CD4-positive, alpha-beta T cell treated with Interferon gamma for 1 hour (primary cell): ENCODE results near the gene AP4E1.
"Not testable (repeated sequence)": the region's sequence is repeated elsewhere in the genome, so short reads cannot be mapped to it uniquely, and the experiment has no call there.

Source experiments
- DNase-seq: peaks from one replicate; pipeline ENCODE4 v3.0.0-alpha.2; 2020

AP4E1 gene

DNA sequence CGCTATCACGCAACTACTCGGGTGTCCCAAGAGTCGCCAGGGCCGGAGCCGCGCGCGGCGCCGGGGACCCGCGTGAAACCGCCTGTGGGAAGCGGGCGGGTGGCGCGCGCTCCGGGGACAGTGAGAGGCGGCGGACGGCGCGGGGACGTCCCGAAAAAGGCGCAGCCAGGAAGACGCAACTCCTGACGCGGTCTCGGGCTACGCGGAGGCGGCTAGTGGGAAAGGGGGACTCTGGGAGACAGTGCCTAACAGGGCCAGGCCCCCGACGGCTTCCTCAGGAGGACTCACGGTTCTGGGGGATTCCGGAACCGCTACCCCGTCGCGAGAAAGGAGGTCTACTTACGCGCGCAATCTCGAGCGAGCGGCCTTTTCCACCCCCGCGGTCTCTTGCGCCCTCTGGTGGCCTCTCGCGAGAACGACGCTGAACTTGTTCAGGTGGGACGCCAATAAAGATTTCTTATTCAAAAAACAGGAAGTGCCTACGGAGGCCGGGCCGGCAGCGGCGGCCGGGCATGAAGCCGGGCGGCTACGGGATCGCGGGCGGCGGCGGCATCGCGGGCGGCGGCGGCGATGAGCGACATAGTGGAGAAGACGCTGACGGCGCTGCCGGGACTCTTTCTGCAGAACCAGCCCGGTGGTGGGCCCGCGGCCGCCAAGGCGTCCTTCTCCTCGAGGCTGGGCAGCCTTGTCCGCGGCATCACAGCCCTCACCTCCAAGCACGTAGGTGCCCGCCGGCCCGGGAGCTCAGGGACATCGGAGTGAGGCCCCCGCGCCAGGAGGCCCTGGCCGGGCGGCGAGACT, at the start of gene AP4E1:
Gene AP4E1, plus strand, starts transcription at position 475 of the 801 bp plus-strand sequence. Its CDS starts 96 bp downstream, at position 571.
- peak; percentile 93 for DNase-seq

DNA sequence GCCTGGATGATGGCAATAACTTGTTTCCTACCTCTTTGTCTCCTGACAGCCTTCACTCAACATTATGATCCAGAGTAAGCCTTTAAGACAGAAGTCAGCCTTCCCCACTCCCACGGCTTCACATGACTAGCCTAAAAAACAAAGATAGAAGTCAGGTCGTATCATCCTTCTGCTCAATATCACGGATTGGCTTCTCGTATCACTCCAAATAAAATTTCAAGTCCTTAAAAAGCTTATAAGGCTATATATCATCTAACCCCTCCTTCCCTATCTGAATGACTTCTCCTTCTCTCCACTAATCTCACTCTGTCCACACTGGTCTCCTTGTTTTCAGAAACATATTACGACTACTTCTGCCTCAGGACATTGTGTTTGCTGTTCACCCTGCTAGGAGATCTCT, 47.7 kb upstream of the AP4E1 start:
- no peak for DNase-seq

DNA sequence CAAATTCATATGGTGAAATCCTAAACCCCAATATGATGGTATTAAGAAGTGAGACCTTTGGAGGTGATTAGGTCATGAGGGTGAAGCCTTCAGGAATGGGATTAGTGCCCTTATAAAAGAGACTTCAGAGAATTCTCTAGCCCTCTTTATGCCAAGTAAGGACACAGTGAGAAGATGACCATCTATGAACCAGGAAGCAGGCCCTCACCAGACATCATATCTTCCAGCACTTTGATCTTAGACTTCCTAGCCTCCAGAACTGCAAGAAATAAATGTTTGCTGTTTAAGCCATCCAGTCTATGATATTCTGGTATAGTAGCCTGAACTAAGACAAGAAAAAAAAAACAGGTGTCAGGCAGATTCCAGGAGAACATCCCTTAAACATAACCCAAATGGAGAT, 45.9 kb upstream of the AP4E1 start:
- no peak for DNase-seq

DNA sequence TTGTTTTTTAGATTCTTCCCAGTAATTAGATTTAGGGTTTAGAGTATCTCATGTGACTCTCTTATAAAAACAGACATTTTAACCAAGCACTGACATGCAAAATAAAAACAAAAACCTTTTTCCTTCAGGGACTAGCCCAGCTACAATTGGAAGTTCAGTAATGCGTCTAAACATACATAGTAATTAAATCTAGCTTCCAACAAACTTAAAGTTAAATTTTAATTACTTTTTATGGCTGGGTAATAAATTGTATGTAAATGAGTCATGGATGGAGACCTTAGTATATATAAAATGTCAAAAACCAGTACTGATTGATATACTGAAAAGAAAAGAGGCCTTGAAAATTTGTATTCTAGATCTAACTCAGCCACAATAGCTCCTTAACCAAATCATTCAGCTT, 43.6 kb upstream of the AP4E1 start:
- no peak for DNase-seq

DNA sequence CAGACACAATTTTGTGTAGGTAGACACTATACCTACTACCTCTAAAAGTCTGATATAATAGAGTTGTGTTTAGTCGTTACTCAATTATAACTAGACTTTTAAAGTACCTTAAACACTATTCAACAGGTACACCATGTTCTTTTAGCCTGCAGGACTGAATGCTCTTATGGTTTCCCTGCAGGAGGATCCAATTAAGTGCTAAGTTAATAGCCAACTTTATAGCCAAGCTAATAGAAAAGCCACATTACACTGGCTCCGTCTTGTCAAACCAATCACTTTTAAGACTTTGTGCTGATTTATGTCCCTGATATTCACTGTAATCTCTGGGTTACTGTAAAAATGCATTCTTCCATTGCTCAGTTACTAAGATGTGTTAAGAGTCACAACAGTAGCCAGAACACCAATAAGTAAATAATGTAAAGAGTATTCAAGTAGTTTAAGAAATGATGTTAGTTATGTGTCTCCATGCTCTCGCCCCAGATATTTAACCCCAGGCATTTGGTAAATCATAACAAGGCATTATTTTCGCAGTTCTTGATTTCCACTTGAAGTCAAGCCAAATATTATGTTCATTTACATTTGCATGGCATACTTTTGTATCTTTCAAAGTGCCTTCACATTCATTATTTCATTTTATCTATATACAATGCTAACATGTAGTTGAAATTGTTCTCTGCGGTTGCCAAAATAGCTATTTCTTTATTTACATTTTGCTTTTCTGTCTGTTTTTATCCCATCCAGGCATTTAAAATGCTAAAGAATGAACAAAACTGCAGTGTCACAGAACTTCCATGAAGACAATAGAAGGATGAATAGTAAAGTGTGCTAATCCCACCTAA, 42.7 kb upstream of the AP4E1 start:
- DNase-seq: no peak

DNA sequence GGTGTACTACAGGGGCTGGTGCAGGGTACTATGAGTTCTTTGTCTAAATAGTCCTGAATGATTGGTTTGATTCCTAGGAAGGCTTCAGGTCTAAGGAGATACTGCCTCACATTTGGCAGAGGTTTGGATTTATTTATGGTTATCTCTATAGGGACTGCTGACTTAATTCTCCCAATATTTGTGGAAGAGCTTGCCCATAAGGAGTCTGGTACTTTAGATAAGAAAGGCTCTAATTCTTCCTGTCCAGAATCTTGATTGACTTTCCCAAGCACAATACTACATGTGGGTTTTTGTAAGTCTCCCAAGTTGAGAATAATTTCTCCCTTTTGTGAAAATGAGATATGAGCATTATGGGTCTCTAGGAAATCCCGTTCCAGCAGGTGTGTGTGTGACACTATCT, 36.7 kb upstream of the AP4E1 start:
- DNase-seq: no peak

DNA sequence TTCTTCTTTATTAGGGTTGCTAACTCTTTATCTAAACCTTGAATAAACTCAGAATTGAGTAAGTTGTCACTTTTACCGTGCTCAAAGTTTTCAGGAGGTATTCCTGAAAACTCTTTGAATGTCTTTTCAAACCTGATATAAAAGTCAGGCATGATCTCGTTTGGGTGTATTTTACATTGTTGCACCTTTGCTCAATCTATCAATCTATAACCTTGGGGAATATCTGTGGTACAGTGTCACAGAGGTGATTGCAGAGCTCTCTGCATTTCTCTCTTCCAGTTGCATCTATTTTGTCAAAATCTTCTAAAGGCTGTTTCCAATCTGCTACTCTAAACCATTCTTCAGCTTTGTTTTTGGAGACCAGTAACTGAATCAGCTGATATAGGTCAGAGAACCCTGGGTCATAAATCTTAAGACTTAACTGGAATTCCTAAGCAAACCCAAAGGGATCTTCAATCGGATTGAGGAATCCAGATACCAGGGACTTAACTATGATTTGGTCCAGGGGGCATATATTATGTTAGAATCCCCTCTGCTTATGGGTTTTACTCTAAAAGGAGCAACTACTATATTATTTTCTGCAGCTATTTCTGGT, 35.6 kb upstream of the AP4E1 start:
- DNase-seq: no peak

DNA sequence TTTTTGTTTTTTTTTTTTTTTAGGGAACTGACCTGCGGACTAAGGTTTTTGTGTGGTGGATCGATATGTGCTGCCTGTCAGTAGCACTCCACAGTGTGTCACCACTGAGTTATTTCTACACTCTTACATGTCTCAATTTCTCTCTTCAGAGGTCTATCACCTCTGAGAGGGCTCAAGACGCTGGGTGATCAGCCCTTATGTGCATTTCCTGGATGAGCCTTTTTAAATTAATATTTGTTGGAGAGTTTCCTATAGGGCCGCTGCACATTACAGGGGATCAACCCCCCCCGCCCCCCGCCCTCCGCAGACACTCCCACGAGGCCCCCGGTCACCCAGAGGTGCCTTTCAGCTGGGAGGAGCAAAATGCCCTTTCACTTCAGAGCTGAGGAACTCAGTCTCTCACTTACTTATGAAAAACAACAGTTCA, 34.5 kb upstream of the AP4E1 start:
- DNase-seq: no peak

DNA sequence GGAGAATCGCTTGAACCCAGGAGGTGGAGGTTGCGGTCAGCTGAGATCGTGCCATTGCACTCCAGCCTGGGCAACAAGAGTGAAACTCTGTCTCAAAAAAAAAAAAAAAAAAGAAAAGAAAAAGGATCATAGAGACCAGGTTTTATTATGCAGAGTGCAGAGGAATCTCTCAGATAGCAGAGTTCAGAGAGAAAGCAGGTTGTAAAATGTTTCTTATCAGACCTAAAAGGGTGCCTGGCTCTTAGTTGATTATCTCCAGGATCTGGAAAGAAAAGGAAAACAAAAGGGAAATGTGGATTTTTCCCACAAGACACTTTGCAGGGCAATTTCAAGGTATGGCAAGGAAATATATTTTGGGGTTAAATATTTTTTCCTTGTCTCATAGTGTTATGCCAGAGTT, 33.2 kb upstream of the AP4E1 start:
- DNase-seq: not testable (repeated sequence)

DNA sequence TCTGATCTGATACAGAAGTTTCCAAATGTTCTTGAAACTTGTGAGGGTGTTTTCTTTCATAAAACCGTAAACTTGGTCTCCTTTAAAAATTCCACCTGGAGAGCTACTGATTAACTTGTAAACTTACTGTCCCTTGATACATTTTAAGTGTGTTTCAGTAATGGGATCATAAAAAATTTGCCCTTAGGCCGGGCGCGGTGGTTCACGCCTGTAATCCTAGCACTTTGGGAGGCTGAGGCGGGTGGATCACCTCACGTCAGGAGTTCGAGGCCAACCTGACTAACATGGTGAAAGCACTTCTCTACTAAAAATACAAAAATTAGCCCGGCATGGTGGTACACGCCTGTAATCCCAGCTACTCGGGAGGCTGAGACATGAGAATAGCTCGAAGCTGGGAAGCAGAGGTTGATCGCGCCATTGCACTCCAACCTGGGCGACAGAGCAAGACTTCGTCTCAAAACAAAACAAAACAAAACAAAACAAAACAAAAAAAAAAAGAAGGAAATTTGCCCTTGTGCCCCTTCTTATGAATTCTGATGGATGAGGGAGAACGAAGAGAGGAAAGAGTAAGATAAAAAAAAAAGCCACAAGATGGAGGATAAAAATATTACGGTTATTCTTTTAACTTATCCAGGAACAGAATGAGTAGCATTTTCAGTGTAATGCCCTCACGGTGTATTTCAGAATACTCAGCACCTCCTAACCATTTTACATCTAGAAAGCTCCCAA, 32.1 kb upstream of the AP4E1 start:
- no peak for DNase-seq

DNA sequence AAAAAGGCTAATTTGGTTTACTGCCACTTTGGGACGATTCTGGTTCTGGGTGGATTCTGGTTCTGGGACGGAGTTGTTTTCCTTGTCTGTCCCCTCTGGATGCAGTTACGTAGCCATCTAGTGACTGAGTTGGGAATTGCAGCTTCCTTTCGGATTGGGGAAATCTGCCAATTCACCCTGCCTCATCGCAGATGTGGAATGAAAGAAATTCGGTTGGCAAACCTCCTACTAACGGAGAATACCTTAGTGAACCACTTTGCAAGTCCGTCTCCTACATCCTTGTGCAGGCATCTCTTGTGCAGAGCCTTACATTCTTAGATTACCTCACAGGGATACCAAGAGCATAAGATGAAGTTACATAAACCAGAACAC, 31.5 kb upstream of the AP4E1 start:
- peak; percentile 54 for DNase-seq

DNA sequence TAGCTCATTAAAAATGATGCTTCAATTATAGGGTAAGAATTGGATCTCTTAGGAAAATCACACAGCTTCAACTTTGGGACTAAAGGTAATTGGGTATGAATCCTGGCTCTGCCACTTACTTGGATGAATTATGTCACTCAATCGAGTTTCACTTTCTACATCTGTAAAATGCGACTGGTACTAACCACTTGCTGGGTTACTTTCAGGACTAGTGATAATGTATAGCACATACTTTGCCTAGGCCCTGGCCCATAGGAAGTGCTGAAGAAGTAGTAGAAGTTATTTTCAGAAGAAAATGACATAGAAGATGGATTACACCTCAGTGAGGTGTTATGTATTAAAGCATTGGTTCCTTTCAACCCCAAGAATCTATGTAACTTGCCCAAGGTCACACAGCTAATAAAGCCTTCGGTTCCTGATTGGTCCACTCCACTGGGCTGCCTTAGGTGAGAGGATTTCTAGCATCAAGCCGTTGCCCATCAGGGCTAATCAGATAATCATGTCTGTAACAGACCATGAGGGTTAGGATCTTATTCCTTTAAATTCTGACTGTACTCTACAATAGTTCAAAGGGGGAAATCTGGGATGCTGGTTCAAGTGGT, 29.4 kb upstream of the AP4E1 start:
- DNase-seq: no peak

DNA sequence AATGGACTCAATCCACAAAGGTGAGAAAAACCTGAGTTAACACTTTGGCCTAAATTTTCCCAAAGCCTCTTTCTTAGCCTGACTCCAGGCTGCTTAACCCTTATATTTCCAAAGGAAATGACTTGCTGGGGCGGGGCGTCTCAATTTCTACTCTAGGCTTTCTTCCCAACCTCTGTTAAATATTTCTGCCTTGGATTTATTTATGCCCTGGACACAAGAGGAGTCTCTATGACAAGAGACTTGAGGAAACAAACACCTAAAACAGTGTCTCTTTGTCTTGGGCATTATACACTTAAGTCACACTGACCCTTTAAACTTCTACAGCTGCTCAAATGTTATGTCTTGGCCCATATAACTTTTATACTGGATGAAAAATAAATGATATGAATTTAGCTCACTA, 28.3 kb upstream of the AP4E1 start:
- DNase-seq: no peak

DNA sequence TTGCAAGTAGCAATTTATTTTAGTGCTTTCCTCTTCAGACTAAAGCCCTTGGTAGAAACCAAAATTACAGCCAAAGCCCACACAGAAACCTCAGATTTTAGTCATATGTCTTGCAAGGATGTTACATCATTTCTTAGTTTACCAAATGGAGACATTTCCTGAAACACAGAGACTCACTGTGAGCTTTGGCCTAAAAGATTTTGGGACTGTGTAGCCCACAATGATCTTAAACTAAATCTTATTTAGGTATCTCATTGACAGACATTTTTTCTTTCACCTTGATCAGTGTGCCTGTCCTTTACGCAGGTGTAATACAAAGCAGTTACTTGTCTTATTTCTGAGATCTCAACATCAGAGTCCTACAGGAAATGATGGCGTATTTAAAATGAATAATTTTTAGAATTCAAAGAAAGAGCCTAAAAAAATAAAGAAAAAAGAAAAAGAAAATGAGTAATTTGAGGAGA, 27.8 kb upstream of the AP4E1 start:
- no peak for DNase-seq

DNA sequence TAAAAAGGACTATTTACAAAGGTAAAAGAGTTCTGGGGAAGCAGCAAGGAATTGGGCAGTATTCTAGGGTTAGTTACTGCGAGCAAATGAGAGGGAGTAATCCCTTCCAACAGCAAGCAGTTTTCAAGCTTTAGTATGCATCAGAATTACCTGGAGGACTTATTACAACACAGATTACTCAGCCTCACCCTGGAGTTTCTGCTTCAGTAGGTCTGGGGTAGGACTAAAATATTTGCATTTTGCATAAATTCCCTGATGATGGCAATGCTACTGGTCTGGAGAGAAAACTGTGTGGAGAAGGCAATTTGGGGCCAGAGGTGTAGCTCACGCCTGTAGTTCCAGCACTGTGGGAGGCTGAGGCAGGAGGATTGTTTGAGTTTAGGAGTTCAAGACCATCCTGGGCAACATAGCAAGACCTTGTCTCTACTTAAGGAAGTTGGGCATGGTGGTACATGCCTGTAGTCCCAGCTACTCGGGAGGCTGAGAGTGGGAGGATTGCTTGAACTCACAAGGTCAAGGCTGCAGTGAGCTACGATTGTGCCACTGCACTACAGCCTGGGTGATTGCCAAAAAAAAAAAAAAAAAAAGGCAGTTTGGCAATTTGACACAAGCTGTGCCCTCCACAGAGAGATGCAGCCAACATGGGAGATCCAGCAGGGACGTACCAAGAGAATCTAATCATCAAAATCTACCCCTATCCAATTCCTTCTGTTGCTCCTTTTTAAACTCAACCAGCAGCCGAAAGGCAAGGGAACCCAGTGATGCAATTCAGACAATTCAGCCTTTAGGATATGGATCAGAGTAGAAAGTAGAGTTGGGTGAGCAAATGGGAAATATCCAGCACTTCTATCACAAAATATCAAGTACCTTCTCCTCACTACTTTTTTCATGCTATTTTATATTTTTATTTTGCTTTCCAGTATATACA, 27.1 kb upstream of the AP4E1 start:
- no peak for DNase-seq

DNA sequence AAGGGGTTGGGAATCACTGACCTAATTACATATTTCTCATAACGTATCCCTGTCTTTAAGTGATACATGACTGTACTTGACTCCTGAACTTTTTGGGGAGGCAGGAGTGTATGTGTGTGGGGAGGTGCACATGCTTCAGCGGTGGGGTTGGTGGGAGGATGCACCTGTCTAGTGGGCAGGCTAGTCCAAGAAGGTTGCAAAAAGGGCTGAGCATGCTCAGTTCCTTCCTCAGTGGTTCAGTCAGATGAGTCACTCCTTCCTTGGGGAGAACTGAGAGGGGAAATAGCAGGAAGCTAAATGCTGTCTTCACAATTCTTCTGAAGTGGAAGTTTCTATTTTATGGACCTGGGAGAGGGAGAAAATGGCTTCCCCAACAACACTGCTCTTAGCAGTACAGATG, 24.6 kb upstream of the AP4E1 start:
- DNase-seq: peak; percentile 11

DNA sequence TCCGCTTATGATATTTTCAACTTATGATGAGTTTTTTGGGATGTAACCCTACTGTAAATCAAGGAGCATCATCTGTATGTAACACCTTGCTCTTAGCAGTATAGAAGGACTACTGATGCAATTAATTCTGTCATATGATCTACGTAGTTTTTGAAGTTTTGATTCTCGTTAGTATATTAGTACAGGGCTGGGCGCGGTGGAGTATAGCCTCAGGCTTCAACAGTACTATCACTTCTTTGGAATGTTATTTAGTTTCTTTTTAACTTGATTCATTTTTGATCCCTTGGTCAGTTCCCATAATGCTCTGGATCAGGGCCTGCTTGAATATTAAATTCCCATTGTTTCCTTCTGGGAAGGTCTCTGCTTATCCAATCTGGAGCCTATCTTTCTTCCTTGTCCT, 23.9 kb upstream of the AP4E1 start:
- DNase-seq: no peak

DNA sequence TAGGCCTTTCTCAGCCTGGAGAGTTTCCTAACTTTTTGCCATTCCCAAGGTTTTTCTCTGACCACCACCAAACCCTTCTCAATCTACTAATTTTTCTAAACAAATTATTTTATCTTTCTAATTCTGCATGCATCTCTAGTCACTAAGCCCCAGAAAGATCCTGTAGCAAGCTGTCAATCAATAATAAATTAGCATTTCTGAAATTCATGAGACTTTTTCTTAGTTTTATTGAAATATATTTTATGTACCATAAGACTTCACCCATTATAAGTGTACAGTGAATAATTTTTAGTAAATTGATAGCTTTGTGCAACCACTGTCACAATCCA, 22.4 kb upstream of the AP4E1 start:
- no peak for DNase-seq

DNA sequence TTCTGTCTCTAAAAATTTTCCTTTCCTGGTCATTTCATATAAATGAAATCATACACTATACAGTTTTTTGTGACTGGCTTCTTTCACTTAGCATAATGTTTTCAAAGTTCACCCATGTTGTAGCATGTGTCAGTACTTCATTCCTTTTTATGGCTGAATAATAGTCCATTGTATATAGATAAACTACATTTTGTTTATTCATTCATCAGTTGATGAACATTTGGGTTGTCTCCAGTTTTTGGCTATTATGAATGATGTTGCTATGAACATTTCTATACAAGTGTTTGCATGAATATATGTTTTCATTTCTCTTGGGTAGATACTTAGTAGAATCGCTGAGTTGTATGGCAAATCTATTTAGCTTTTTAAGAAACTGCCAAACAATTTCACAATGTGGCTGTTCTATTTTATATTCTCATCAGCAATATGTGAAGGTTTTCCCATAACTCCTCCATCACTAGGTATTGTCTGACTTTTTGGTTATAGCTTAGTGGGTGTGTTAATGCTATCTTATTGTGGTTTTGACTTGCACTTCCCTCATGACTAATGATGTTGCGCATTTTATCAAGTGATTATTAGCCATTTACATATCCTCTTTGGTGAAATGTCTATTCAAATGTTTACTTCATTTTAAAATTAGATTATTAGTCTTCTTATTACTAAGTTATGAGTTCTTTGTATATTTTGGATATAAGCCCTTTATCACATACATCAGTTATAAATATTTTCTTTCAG, 21.7 kb upstream of the AP4E1 start:
- DNase-seq: no peak

DNA sequence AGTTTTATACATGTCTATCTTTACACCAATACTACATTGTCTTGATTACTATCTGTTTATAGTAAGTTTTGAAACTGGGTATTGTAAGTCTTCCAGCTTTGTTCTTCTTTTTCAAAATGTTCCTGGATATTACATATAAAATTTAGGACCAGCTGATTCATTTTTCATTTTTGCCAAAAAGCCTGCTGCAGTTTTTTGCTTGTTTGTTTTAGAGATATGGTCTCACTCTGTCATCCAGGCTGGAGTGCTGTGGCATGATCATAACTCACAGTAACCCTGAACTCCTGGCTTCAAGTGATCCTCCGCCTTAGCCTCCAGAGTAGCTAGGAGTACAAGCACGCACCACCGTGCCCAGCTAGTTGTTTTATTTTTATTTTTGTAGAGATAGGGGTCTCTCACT, 20.4 kb upstream of the AP4E1 start:
- no peak for DNase-seq

DNA sequence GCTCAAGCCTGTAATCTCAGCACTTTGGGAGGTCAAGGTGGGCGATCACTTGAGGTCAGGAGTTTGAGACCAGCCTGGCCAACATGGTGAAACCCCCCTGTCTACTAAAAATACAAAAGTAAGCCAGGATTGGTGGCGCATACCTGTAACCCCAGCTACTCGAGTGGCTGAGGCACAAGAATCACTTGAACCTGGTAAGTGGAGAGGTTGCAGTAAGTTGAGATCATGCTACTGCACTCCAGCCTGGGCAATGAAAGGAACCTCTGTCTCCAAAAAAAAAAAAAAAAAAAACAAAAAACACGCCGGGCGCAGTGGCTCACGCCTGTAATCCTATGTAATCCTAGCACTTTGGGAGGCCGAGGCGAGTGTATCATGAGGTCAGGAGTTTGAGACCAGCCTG, 18.9 kb upstream of the AP4E1 start:
- no peak for DNase-seq
